Measurements from ENCODE around the gene MAGED2. TPM values are rescaled to one million over a fixed set of nuclear protein-coding genes. Genes with fewer than 3 reads are reported as not detected.

Gene MAGED2
- total RNA-seq, 5 donors from 2014 or later (not counting 1 experiment from before 2014, with no cell fraction given), result 64.5 to 99.3 (median 91.8) TPM

GRCh38 chrX:54817220-54817820, 9.8 kb downstream of the MAGED2 start:
- H3K36me3 ChIP-seq (ENCODE audit: control insufficient read depth in 2 of 2, extremely low read depth in 1 of 2, insufficient read depth in 1 of 2, low read length in 1 of 2), result peaks cover 0 to 28% of the 10 kb centered on the region in 2 donors
- WGBS (ENCODE audit: insufficient coverage), result 100% methylated on average over 1 of the region's 7 CpGs
- ChIA-PET POLR2A (no interaction called here), CTCF (no interaction called here)
- Mint-ChIP-seq H3K36me3 (peaks cover 22% of the 10 kb centered on the region), H3K27me3 (peaks cover 0 to 12% of the 10 kb centered on the region in 2 donors), H3K9me3 (no peaks in the 10 kb centered on the region), H3K4me3 (no peak overlapping the region), H3K27ac (no peak overlapping the region), H3K4me1 (peaks cover 0 to 7% (median 6%) of the 10 kb centered on the region in 3 donors)
- DNase-seq (no peak), ATAC-seq (replicated peaks in 1 of 4) (no peak)
- no peak overlapping the region for H3K4me3 ChIP-seq (ENCODE audit: control insufficient read depth in 1 of 2, extremely low read depth in 1 of 2, low read length in 1 of 2)
- no peaks in the 10 kb centered on the region for H3K9me3 ChIP-seq
- H3K27me3 ChIP-seq (replicated peaks in 1 of 2; ENCODE audit: control insufficient read depth in 2 of 2, extremely low read depth in 1 of 2, insufficient read depth in 2 of 2, low read length in 1 of 2), result no peaks in the 10 kb centered on the region
- H3K27ac ChIP-seq (ENCODE audit: low read length), result no peak overlapping the region
- H3K4me1 ChIP-seq (ENCODE audit: control insufficient read depth in 1 of 2, extremely low read depth in 1 of 2, insufficient read depth in 2 of 2, low read length in 2 of 2), result no peaks in the 10 kb centered on the region

- ATAC-seq (replicated peaks in 1 of 4) (no peak), DNase-seq (no peak)
- H3K27me3 Mint-ChIP-seq, result peaks cover 0 to 8% of the 10 kb centered on the region in 2 donors
- H3K4me3 ChIP-seq (ENCODE audit: control insufficient read depth in 1 of 2, extremely low read depth in 1 of 2, low read length in 1 of 2), result no peak overlapping the region
- no peak overlapping the region for H3K27ac ChIP-seq (ENCODE audit: low read length)
- H3K9me3 Mint-ChIP-seq, result no peaks in the 10 kb centered on the region
- peaks cover 0 to 7% (median 6%) of the 10 kb centered on the region in 3 donors for H3K4me1 Mint-ChIP-seq
- H3K4me1 ChIP-seq (ENCODE audit: control insufficient read depth in 1 of 2, extremely low read depth in 1 of 2, insufficient read depth in 2 of 2, low read length in 2 of 2), result no peaks in the 10 kb centered on the region
- peaks cover 0 to 20% of the 10 kb centered on the region in 2 donors for H3K36me3 ChIP-seq (ENCODE audit: control insufficient read depth in 2 of 2, extremely low read depth in 1 of 2, insufficient read depth in 1 of 2, low read length in 1 of 2)
- CTCF ChIA-PET, result no interaction called here
- no peak overlapping the region for H3K4me3 Mint-ChIP-seq
- peaks cover 22% of the 10 kb centered on the region for H3K36me3 Mint-ChIP-seq
- no CpG with 5 or more reads among the region's 5 CpGs for WGBS (ENCODE audit: insufficient coverage)
- POLR2A ChIA-PET, result no interaction called here
- no peak overlapping the region for H3K27ac Mint-ChIP-seq
- H3K27me3 ChIP-seq (replicated peaks in 1 of 2; ENCODE audit: control insufficient read depth in 2 of 2, extremely low read depth in 1 of 2, insufficient read depth in 2 of 2, low read length in 1 of 2), result no peaks in the 10 kb centered on the region
- no peaks in the 10 kb centered on the region for H3K9me3 ChIP-seq
These were observed 10.7 kb downstream of the MAGED2 start for GRCh38 chrX:54818221-54818620.

GRCh38 chrX:54819201-54819600, 11.7 kb downstream of the MAGED2 start:
- no peak for DNase-seq
- H3K9me3 ChIP-seq, result no peaks in the 10 kb centered on the region
- H3K27ac ChIP-seq (ENCODE audit: low read length), result no peak overlapping the region
- H3K4me3 Mint-ChIP-seq, result no peak overlapping the region
- H3K36me3 Mint-ChIP-seq, result peaks cover 13% of the 10 kb centered on the region
- no peak overlapping the region for H3K4me3 ChIP-seq (ENCODE audit: control insufficient read depth in 1 of 2, extremely low read depth in 1 of 2, low read length in 1 of 2)
- CTCF ChIA-PET, result no interaction called here
- no CpG with 5 or more reads among the region's 8 CpGs for WGBS (ENCODE audit: insufficient coverage)
- H3K27me3 Mint-ChIP-seq, result peaks cover 0 to 4% of the 10 kb centered on the region in 2 donors
- ATAC-seq (replicated peaks in 1 of 4), result no peak
- H3K27me3 ChIP-seq (replicated peaks in 1 of 2; ENCODE audit: control insufficient read depth in 2 of 2, extremely low read depth in 1 of 2, insufficient read depth in 2 of 2, low read length in 1 of 2), result no peaks in the 10 kb centered on the region
- no peaks in the 10 kb centered on the region for H3K4me1 ChIP-seq (ENCODE audit: control insufficient read depth in 1 of 2, extremely low read depth in 1 of 2, insufficient read depth in 2 of 2, low read length in 2 of 2)
- H3K27ac Mint-ChIP-seq, result no peak overlapping the region
- H3K4me1 Mint-ChIP-seq, result peaks cover 0 to 7% (median 6%) of the 10 kb centered on the region in 3 donors
- no peaks in the 10 kb centered on the region for H3K9me3 Mint-ChIP-seq
- H3K36me3 ChIP-seq (ENCODE audit: control insufficient read depth in 2 of 2, extremely low read depth in 1 of 2, insufficient read depth in 1 of 2, low read length in 1 of 2), result peaks cover 0 to 10% of the 10 kb centered on the region in 2 donors
- POLR2A ChIA-PET, result no interaction called here

GRCh38 chrX:54820737-54821136, 13.2 kb downstream of the MAGED2 start:
- no peak for DNase-seq
- Histone ChIP-seq H3K36me3 (ENCODE audit: control insufficient read depth in 2 of 2, extremely low read depth in 1 of 2, insufficient read depth in 1 of 2, low read length in 1 of 2) (no peaks in the 10 kb centered on the region), H3K27me3 (replicated peaks in 1 of 2; ENCODE audit: control insufficient read depth in 2 of 2, extremely low read depth in 1 of 2, insufficient read depth in 2 of 2, low read length in 1 of 2) (no peaks in the 10 kb centered on the region), H3K4me1 (ENCODE audit: control insufficient read depth in 1 of 2, extremely low read depth in 1 of 2, insufficient read depth in 2 of 2, low read length in 2 of 2) (no peaks in the 10 kb centered on the region), H3K27ac (ENCODE audit: low read length) (no peak overlapping the region), H3K4me3 (ENCODE audit: control insufficient read depth in 1 of 2, extremely low read depth in 1 of 2, low read length in 1 of 2) (no peak overlapping the region), H3K9me3 (no peaks in the 10 kb centered on the region)
- POLR2A ChIA-PET, result no interaction called here
- Mint-ChIP-seq H3K9me3 (no peaks in the 10 kb centered on the region), H3K36me3 (peaks cover 8% of the 10 kb centered on the region), H3K4me1 (peaks cover 0 to 7% (median 6%) of the 10 kb centered on the region in 3 donors), H3K27ac (no peak overlapping the region), H3K27me3 (peaks cover 0 to 8% of the 10 kb centered on the region in 2 donors), H3K4me3 (no peak overlapping the region)
- no CpG with 5 or more reads among the region's 7 CpGs for WGBS (ENCODE audit: insufficient coverage)
- CTCF ChIA-PET, result no interaction called here
- no peak for ATAC-seq (replicated peaks in 1 of 4)

- Histone ChIP-seq H3K4me3 (ENCODE audit: control insufficient read depth in 1 of 2, extremely low read depth in 1 of 2, low read length in 1 of 2) (no peak overlapping the region), H3K27ac (ENCODE audit: low read length) (no peak overlapping the region), H3K36me3 (ENCODE audit: control insufficient read depth in 2 of 2, extremely low read depth in 1 of 2, insufficient read depth in 1 of 2, low read length in 1 of 2) (no peaks in the 10 kb centered on the region), H3K4me1 (ENCODE audit: control insufficient read depth in 1 of 2, extremely low read depth in 1 of 2, insufficient read depth in 2 of 2, low read length in 2 of 2) (no peaks in the 10 kb centered on the region), H3K9me3 (no peaks in the 10 kb centered on the region), H3K27me3 (replicated peaks in 1 of 2; ENCODE audit: control insufficient read depth in 2 of 2, extremely low read depth in 1 of 2, insufficient read depth in 2 of 2, low read length in 1 of 2) (no peaks in the 10 kb centered on the region)
- H3K9me3 Mint-ChIP-seq, result no peaks in the 10 kb centered on the region
- H3K4me3 Mint-ChIP-seq, result no peak overlapping the region
- peaks cover 2% of the 10 kb centered on the region for H3K36me3 Mint-ChIP-seq
- ATAC-seq (replicated peaks in 1 of 4) (no peak), DNase-seq (no peak)
- H3K27ac Mint-ChIP-seq, result no peak overlapping the region
- no CpG with 5 or more reads among the region's 2 CpGs for WGBS (ENCODE audit: insufficient coverage)
- ChIA-PET CTCF (no interaction called here), POLR2A (no interaction called here)
- peaks cover 0 to 10% (median 7%) of the 10 kb centered on the region in 3 donors for H3K4me1 Mint-ChIP-seq
- H3K27me3 Mint-ChIP-seq, result peaks cover 0 to 9% of the 10 kb centered on the region in 2 donors
These were observed 13.8 kb downstream of the MAGED2 start for GRCh38 chrX:54821310-54821709.

GRCh38 chrX:54824195-54824594, 16.6 kb downstream of the MAGED2 start:
- Mint-ChIP-seq H3K9me3 (no peaks in the 10 kb centered on the region), H3K27ac (no peak overlapping the region), H3K27me3 (peaks cover 0 to 15% of the 10 kb centered on the region in 2 donors), H3K36me3 (no peaks in the 10 kb centered on the region), H3K4me3 (no peak overlapping the region), H3K4me1 (peaks cover 0 to 7% (median 4%) of the 10 kb centered on the region in 3 donors)
- no peak for DNase-seq
- Histone ChIP-seq H3K4me1 (ENCODE audit: control insufficient read depth in 1 of 2, extremely low read depth in 1 of 2, insufficient read depth in 2 of 2, low read length in 2 of 2) (no peaks in the 10 kb centered on the region), H3K4me3 (ENCODE audit: control insufficient read depth in 1 of 2, extremely low read depth in 1 of 2, low read length in 1 of 2) (no peak overlapping the region), H3K36me3 (ENCODE audit: control insufficient read depth in 2 of 2, extremely low read depth in 1 of 2, insufficient read depth in 1 of 2, low read length in 1 of 2) (no peaks in the 10 kb centered on the region), H3K27me3 (replicated peaks in 1 of 2; ENCODE audit: control insufficient read depth in 2 of 2, extremely low read depth in 1 of 2, insufficient read depth in 2 of 2, low read length in 1 of 2) (no peaks in the 10 kb centered on the region), H3K9me3 (no peaks in the 10 kb centered on the region), H3K27ac (ENCODE audit: low read length) (no peak overlapping the region)
- CTCF ChIA-PET, result no interaction called here
- ATAC-seq (replicated peaks in 1 of 4), result no peak
- POLR2A ChIA-PET, result no interaction called here
- no CpG with 5 or more reads among the region's 5 CpGs for WGBS (ENCODE audit: insufficient coverage)

GRCh38 chrX:54824722-54825121, 17.2 kb downstream of the MAGED2 start:
- ChIA-PET POLR2A (no interaction called here), CTCF (no interaction called here)
- no peak overlapping the region for H3K4me3 ChIP-seq (ENCODE audit: control insufficient read depth in 1 of 2, extremely low read depth in 1 of 2, low read length in 1 of 2)
- no peak overlapping the region for H3K27ac Mint-ChIP-seq
- H3K36me3 Mint-ChIP-seq, result no peaks in the 10 kb centered on the region
- H3K27me3 ChIP-seq (replicated peaks in 1 of 2; ENCODE audit: control insufficient read depth in 2 of 2, extremely low read depth in 1 of 2, insufficient read depth in 2 of 2, low read length in 1 of 2), result no peaks in the 10 kb centered on the region
- ATAC-seq (replicated peaks in 1 of 4), result no peak
- peaks cover 0 to 6% (median 0%) of the 10 kb centered on the region in 3 donors for H3K4me1 Mint-ChIP-seq
- no peak for DNase-seq
- H3K9me3 Mint-ChIP-seq, result no peaks in the 10 kb centered on the region
- peaks cover 0 to 15% of the 10 kb centered on the region in 2 donors for H3K27me3 Mint-ChIP-seq
- no peak overlapping the region for H3K4me3 Mint-ChIP-seq
- H3K9me3 ChIP-seq, result no peaks in the 10 kb centered on the region
- H3K27ac ChIP-seq (ENCODE audit: low read length), result no peak overlapping the region
- no CpG with 5 or more reads among the region's 8 CpGs for WGBS (ENCODE audit: insufficient coverage)
- no peaks in the 10 kb centered on the region for H3K4me1 ChIP-seq (ENCODE audit: control insufficient read depth in 1 of 2, extremely low read depth in 1 of 2, insufficient read depth in 2 of 2, low read length in 2 of 2)
- no peaks in the 10 kb centered on the region for H3K36me3 ChIP-seq (ENCODE audit: control insufficient read depth in 2 of 2, extremely low read depth in 1 of 2, insufficient read depth in 1 of 2, low read length in 1 of 2)
